HepG2 (cell line): ENCODE results near the gene GRIN3A. TPM values are rescaled to one million over a fixed set of nuclear protein-coding genes. Genes with fewer than 3 reads are reported as not detected.

Source experiments
- ATAD3A ChIP-seq: sonication (generic); formaldehyde crosslinking; IDR thresholded peaks from 2 replicates; pipeline ENCODE4 v1.4.0; 2020; ENCODE audit warnings: missing genetic modification reagents
- ATF1 ChIP-seq: IDR thresholded peaks from 2 replicates; pipeline ENCODE4 v1.6.1; 2016; ENCODE audit warnings: mild to moderate bottlenecking, control low read depth
- ATM ChIP-seq: fragments of 450-650 bp; IDR thresholded peaks from 2 replicates; pipeline ENCODE4 v1.7.1; 2017; ENCODE audit warnings: mild to moderate bottlenecking, borderline replicate concordance
- CEBPG ChIP-seq: IDR thresholded peaks from 2 replicates; pipeline ENCODE4 v1.6.1; 2016
- FOXA3 ChIP-seq: IDR thresholded peaks from 2 replicates; pipeline ENCODE4 v1.6.1; 2016; ENCODE audit warnings: missing genetic modification reagents, missing compliant biosample characterization
- HIC2 ChIP-seq: sonication (generic); formaldehyde crosslinking; IDR thresholded peaks from 2 replicates; pipeline ENCODE4 v1.9.0; 2022; ENCODE audit warnings: low read depth, missing genetic modification reagents
- KDM3A ChIP-seq: IDR thresholded peaks from 2 replicates; pipeline ENCODE4 v1.6.1; 2018; ENCODE audit warnings: low read depth, missing compliant biosample characterization
- MED8 ChIP-seq: sonication (generic); formaldehyde crosslinking; IDR thresholded peaks from 2 replicates; pipeline ENCODE4 v1.8.1; 2023; ENCODE audit warnings: mild to moderate bottlenecking, missing genetic modification reagents; ENCODE audit not compliant: insufficient replicate concordance
- MXD4 ChIP-seq: IDR thresholded peaks from 2 replicates; pipeline ENCODE4 v1.6.1; 2016; ENCODE audit warnings: mild to moderate bottlenecking, missing biosample characterization, missing genetic modification reagents
- PHF5A ChIP-seq: IDR thresholded peaks from one replicate; pipeline ENCODE4 v1.6.1; 2018; ENCODE audit warnings: low read depth, missing genetic modification reagents; ENCODE audit not compliant: unreplicated experiment
- SIX1 ChIP-seq: sonication (generic); formaldehyde crosslinking; IDR thresholded peaks from 2 replicates; pipeline ENCODE4 v1.4.0; 2020; ENCODE audit warnings: missing genetic modification reagents, borderline replicate concordance
- TBX2 ChIP-seq: sonication (generic); formaldehyde crosslinking; IDR thresholded peaks from 2 replicates; pipeline ENCODE4 v1.5.0; 2020; ENCODE audit warnings: missing genetic modification reagents, mild to moderate bottlenecking, borderline replicate concordance
- THAP7 ChIP-seq: sonication (generic); formaldehyde crosslinking; IDR thresholded peaks from 2 replicates; pipeline ENCODE4 v1.8.1; 2023; ENCODE audit warnings: mild to moderate bottlenecking, missing genetic modification reagents
- polyA plus RNA-seq, 8 experiments: library from polyadenylated mRNA; depleted of rRNA in 3 of 8; stranded (reverse) in 7 of 8; unstranded in 1 of 8; fragments of >200 nt; fragmentation: Illumina TruSeq in 4 of 8; extraction: Trizol in 4 of 8; gene quantifications; 2 replicates each; pipeline versions ENCODE4 v1.2.1 to v1.2.3, GENCODE V29; 2011 to 2016; ENCODE audit warnings: low read depth in 4 of 8, missing spikeins in 1 of 8, mixed read lengths in 1 of 8; ENCODE audit not compliant: insufficient read depth in 1 of 8
- total RNA-seq, 5 experiments: library from RNA; depleted of rRNA; stranded (reverse); fragments of >200 nt; fragmentation: Illumina TruSeq; extraction: Trizol; gene quantifications; 2 replicates each; pipeline ENCODE4 v1.2.3, GENCODE V29; 2016; ENCODE audit warnings: low read depth in 1 of 5
- TF ChIP-seq, protein P1 (sequence below), 2 experiments: fragments of 450-650 bp in 1 of 2; sonication (generic) in 1 of 2; formaldehyde crosslinking in 1 of 2; IDR thresholded peaks; 2 replicates each; pipeline versions ENCODE4 v1.6.1 to v1.8.0; 2016 to 2022; ENCODE audit warnings: antibody characterized with exemption in 1 of 2, mild to moderate bottlenecking in 1 of 2, missing genetic modification reagents in 1 of 2
- TF ChIP-seq, protein P2 (sequence below): IDR thresholded peaks from 2 replicates; pipeline ENCODE4 v1.6.1; 2016; ENCODE audit warnings: low read depth

The GRIN3A gene
- total and polyA plus RNA-seq, 2 of the 13 experiments (the other 11 are each of a cell fraction or from before 2014, with no cell fraction given): not detected

- TF ChIP-seq TBX2 (CRISPR knock-in tag): no peak
- no peak for TF ChIP-seq PHF5A (CRISPR knock-in tag)
- no peak for TF ChIP-seq ATAD3A (CRISPR knock-in tag)
- TF ChIP-seq CEBPG (CRISPR knock-in tag): peak; percentile 53; the same call in 1 of the 2 replicates
- no peak for TF ChIP-seq FOXA3
- TF ChIP-seq THAP7 (CRISPR knock-in tag): no peak
- TF ChIP-seq, protein P1, sequence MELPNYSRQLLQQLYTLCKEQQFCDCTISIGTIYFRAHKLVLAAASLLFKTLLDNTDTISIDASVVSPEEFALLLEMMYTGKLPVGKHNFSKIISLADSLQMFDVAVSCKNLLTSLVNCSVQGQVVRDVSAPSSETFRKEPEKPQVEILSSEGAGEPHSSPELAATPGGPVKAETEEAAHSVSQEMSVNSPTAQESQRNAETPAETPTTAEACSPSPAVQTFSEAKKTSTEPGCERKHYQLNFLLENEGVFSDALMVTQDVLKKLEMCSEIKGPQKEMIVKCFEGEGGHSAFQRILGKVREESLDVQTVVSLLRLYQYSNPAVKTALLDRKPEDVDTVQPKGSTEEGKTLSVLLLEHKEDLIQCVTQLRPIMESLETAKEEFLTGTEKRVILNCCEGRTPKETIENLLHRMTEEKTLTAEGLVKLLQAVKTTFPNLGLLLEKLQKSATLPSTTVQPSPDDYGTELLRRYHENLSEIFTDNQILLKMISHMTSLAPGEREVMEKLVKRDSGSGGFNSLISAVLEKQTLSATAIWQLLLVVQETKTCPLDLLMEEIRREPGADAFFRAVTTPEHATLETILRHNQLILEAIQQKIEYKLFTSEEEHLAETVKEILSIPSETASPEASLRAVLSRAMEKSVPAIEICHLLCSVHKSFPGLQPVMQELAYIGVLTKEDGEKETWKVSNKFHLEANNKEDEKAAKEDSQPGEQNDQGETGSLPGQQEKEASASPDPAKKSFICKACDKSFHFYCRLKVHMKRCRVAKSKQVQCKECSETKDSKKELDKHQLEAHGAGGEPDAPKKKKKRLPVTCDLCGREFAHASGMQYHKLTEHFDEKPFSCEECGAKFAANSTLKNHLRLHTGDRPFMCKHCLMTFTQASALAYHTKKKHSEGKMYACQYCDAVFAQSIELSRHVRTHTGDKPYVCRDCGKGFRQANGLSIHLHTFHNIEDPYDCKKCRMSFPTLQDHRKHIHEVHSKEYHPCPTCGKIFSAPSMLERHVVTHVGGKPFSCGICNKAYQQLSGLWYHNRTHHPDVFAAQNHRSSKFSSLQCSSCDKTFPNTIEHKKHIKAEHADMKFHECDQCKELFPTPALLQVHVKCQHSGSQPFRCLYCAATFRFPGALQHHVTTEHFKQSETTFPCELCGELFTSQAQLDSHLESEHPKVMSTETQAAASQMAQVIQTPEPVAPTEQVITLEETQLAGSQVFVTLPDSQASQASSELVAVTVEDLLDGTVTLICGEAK (IDR thresholded peaks at IDR 0.05): peak; percentile 81
- TF ChIP-seq, protein P1 (CRISPR knock-in tag; IDR thresholded peaks at IDR 0.05): no peak; the same call in 1 of the 2 replicates
- TF ChIP-seq HIC2 (CRISPR knock-in tag): no peak
- peak; percentile 47; the same call in 1 of the 2 replicates for TF ChIP-seq MXD4
- peak; percentile 93 for TF ChIP-seq ATF1 (CRISPR knock-in tag)
- TF ChIP-seq SIX1 (CRISPR knock-in tag): no peak
- TF ChIP-seq, protein P2, sequence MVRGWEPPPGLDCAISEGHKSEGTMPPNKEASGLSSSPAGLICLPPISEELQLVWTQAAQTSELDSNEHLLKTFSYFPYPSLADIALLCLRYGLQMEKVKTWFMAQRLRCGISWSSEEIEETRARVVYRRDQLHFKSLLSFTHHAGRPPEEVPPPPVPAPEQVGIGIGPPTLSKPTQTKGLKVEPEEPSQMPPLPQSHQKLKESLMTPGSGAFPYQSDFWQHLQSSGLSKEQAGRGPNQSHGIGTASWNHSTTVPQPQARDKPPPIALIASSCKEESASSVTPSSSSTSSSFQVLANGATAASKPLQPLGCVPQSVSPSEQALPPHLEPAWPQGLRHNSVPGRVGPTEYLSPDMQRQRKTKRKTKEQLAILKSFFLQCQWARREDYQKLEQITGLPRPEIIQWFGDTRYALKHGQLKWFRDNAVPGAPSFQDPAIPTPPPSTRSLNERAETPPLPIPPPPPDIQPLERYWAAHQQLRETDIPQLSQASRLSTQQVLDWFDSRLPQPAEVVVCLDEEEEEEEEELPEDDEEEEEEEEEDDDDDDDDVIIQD (CRISPR knock-in tag): no peak; the same call in 1 of the 2 replicates
- TF ChIP-seq ATM: no peak
- TF ChIP-seq KDM3A: 0 out of 2 replicates have a peak, but pooled peaks have one; percentile 12
- no peak for TF ChIP-seq MED8 (CRISPR knock-in tag)
Observed at GRCh38 chr9:101533334-101534204, 204.9 kb downstream of the GRIN3A start, which contains the start of gene RNF20 (continued).
